PC-3 (cell line): ENCODE data around the gene ANKRD27. TPM values are rescaled to one million over a fixed set of nuclear protein-coding genes. Genes with fewer than 3 reads are reported as not detected.
"Not testable (repeated sequence)": the region's sequence is repeated elsewhere in the genome, so short reads cannot be mapped to it uniquely, and the experiment has no call there.

Source experiments
- ATAC-seq: fragments of 200-7000 bp; cut with Tn5 transposase; 2 replicates; pipeline ENCODE4 v1.9.1; 2020; ENCODE audit warnings: mild to moderate bottlenecking, moderate library complexity
- BruUV-seq: library from RNA; stranded (reverse); fragments of 400-500 nt; replicated peaks from 2 replicates; lab custom pipeline; 2021; lab: Mats Ljungman, UMichigan
- CTCF ChIA-PET: fragments of 300-600 bp; sonication (Branson Sonifier 250); formaldehyde crosslinking; loops from one replicate; lab custom pipeline; 2022; ENCODE audit warnings: antibody characterized with exemption; lab: Charles Lee
- POLR2A ChIA-PET: fragments of 300-600 bp; sonication (Branson Sonifier 250); formaldehyde crosslinking; loops from one replicate; lab custom pipeline; 2022; ENCODE audit warnings: antibody characterized with exemption; ENCODE audit not compliant: unreplicated experiment; lab: Charles Lee
- DNase-seq: peaks from one replicate; pipeline ENCODE4 v3.0.0-alpha.2; 2015
- H2AFZ ChIP-seq: fragments of 300-600 bp; sonication (generic); 2 replicates; pipeline ENCODE4 v1.6.0; 2016; ENCODE audit warnings: antibody characterized with exemption, low read length
- H3F3A ChIP-seq: fragments of 300-600 bp; sonication (generic); one replicate; pipeline ENCODE4 v1.6.0; 2017; ENCODE audit warnings: antibody characterized with exemption, low read length, control low read depth, mild to moderate bottlenecking; ENCODE audit not compliant: unreplicated experiment
- H3K27ac ChIP-seq: fragments of 300-600 bp; sonication (generic); 2 replicates; pipeline ENCODE4 v1.5.1; 2016; ENCODE audit warnings: mild to moderate bottlenecking, low read length
- H3K27me3 ChIP-seq: fragments of 300-600 bp; sonication (generic); 2 replicates; pipeline ENCODE4 v1.6.1; 2016; ENCODE audit warnings: low read length, mixed read lengths
- H3K36me3 ChIP-seq: fragments of 300-600 bp; sonication (generic); 2 replicates; pipeline ENCODE4 v1.6.1; 2016; ENCODE audit warnings: low read depth, mixed run types, low read length, mixed read lengths
- H3K4me1 ChIP-seq: fragments of 300-600 bp; sonication (generic); 2 replicates; pipeline ENCODE4 v1.5.1; 2016; ENCODE audit warnings: low read length; ENCODE audit not compliant: insufficient read depth
- H3K4me2 ChIP-seq: fragments of 300-600 bp; sonication (generic); 2 replicates; pipeline ENCODE4 v1.6.0; 2016; ENCODE audit warnings: low read length
- H3K4me3 ChIP-seq: fragments of 300-600 bp; sonication (generic); 2 replicates; pipeline ENCODE4 v1.5.1; 2016; ENCODE audit warnings: mild to moderate bottlenecking, low read length, mixed read lengths
- H3K79me2 ChIP-seq: fragments of 300-600 bp; sonication (generic); 2 replicates; pipeline ENCODE4 v1.6.1; 2017; ENCODE audit warnings: low read length, mixed read lengths
- H3K9ac ChIP-seq: fragments of 300-600 bp; sonication (generic); 2 replicates; pipeline ENCODE4 v1.6.0; 2016; ENCODE audit warnings: mild to moderate bottlenecking, low read length
- H3K9me2 ChIP-seq: fragments of 300-600 bp; sonication (generic); replicated peaks from 2 replicates; pipeline ENCODE4 v1.6.1; 2016; ENCODE audit warnings: mixed run types, low read length, mixed read lengths
- H3K9me3 ChIP-seq: fragments of 300-600 bp; sonication (generic); 2 replicates; pipeline ENCODE4 v1.6.1; 2016; ENCODE audit warnings: low read length, mixed read lengths
- H4K20me1 ChIP-seq: fragments of 300-600 bp; sonication (generic); 2 replicates; pipeline ENCODE4 v1.6.1; 2016; ENCODE audit warnings: low read length, mixed read lengths
- EZH2 ChIP-seq: fragments of 300-600 bp; sonication (generic); IDR thresholded peaks from one replicate; pipeline ENCODE4 v1.6.1; 2017; ENCODE audit warnings: antibody characterized with exemption, mild to moderate bottlenecking, low read length; ENCODE audit not compliant: unreplicated experiment
- EZH2phosphoT487 ChIP-seq: fragments of 300-600 bp; sonication (generic); IDR thresholded peaks from 2 replicates; pipeline ENCODE4 v1.6.1; 2018; ENCODE audit warnings: mild to moderate bottlenecking, antibody characterized with exemption, low read length, borderline replicate concordance
- intact Hi-C: fragments of 100-400 bp; cut with micrococcal nuclease; formaldehyde crosslinking; loops from 2 replicates; pipeline ENCODE4 v1.9.0; 2023
- total RNA-seq: library from RNA; depleted of rRNA; stranded (reverse); fragments of >200 nt; gene quantifications from 2 replicates; pipeline ENCODE4 v1.2.3, GENCODE V29; 2014
- TF ChIP-seq, protein P1 (sequence below): fragments of 300-600 bp; sonication (generic); conservative IDR thresholded peaks from 2 replicates; pipeline ENCODE4 v1.5.1; 2017; ENCODE audit warnings: antibody characterized with exemption, low read depth, mild to moderate bottlenecking, low read length

The ANKRD27 gene
- total RNA-seq, 1 experiment from 2014 or later: 14.3 TPM

DNA sequence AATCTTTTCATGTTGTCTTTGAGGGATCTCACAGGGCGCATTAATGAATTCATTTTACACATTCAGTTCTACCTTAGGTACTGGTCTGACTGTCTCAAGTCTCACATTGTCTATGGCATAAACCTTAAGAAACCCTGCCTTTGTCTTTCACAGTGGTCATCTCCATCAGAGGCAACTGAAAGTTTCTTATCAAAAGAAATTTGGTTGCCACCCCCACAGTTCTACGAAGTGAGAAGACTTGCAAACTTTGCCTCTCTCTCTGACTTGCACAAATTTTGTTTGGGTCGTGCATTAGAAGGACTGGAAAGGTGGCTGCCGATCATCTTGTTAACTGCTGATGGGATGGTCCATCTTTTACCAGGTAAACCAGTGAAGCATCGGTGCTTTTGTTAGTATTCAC, 34.1 kb upstream of the ANKRD27 start:
- Histone ChIP-seq H3F3A (no peaks in the 10 kb centered on the region), H3K9me3 (no peaks in the 10 kb centered on the region), H3K79me2 (peaks cover 24% of the 10 kb centered on the region), H3K4me3 (no peak overlapping the region), H3K9ac (no peak overlapping the region), H3K9me2 (no peaks in the 10 kb centered on the region), H3K36me3 (peaks cover 3% of the 10 kb centered on the region), H3K27me3 (no peaks in the 10 kb centered on the region), H3K27ac (no peak overlapping the region), H2AFZ (no peak overlapping the region), H3K4me2 (no peak overlapping the region), H3K4me1 (no peaks in the 10 kb centered on the region), H4K20me1 (no peaks in the 10 kb centered on the region)
- DNase-seq (no peak), ATAC-seq (no peak)
- TF ChIP-seq, protein P1, sequence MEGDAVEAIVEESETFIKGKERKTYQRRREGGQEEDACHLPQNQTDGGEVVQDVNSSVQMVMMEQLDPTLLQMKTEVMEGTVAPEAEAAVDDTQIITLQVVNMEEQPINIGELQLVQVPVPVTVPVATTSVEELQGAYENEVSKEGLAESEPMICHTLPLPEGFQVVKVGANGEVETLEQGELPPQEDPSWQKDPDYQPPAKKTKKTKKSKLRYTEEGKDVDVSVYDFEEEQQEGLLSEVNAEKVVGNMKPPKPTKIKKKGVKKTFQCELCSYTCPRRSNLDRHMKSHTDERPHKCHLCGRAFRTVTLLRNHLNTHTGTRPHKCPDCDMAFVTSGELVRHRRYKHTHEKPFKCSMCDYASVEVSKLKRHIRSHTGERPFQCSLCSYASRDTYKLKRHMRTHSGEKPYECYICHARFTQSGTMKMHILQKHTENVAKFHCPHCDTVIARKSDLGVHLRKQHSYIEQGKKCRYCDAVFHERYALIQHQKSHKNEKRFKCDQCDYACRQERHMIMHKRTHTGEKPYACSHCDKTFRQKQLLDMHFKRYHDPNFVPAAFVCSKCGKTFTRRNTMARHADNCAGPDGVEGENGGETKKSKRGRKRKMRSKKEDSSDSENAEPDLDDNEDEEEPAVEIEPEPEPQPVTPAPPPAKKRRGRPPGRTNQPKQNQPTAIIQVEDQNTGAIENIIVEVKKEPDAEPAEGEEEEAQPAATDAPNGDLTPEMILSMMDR: no peak
- TF ChIP-seq EZH2phosphoT487 (no peak), EZH2 (no peak)
- ChIA-PET POLR2A (no interaction called here), CTCF (no interaction called here)
- BruUV-seq: no TSS peak
- intact Hi-C loops: no loop called here

DNA sequence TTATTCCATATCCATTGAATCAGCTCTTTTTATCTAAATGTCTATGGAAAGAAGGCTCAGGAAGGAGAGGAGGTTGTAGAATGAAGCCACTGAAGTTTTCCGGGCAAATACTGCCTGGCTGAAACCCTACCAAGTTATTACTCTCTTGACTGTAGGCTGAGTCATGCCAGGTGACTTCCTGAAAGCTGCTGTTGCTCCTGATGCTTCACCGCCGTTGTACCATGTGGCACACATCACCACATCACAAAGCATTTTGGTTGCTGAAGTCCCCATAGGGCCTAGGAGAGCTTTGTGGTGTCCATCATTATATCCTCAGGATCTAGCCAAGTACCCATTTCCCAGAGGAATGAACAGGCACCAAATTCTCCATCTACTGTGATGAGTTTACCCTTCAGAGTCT, 33.5 kb upstream of the ANKRD27 start:
- H4K20me1 ChIP-seq: no peaks in the 10 kb centered on the region
- intact Hi-C loops: no loop called here

DNA sequence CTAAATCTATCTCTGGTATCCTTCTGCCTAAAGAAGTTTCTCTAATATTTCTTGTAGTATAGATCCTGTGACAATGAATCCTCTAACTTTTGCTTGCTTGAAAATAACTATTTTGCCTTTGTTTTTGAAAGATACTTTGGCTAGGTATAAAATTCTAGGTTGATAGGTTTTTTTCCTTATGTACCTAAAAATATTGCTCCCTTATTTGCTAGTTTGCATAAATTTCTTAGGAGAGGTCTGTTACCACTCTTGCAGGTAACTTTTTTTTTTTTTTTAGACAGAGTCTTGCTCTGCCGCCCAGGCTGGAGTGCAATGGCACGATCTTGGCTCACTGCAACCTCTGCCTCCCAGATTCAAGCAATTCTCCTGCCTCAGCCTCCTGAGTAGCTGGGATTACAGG, 29.0 kb upstream of the ANKRD27 start:
- BruUV-seq, DNase-seq, H3K9me3 ChIP-seq, H3K4me2 ChIP-seq, CTCF ChIA-PET, H3K9ac ChIP-seq, H3F3A ChIP-seq, H2AFZ ChIP-seq, intact Hi-C loops, H4K20me1 ChIP-seq, H3K4me1 ChIP-seq, H3K27me3 ChIP-seq, POLR2A ChIA-PET, H3K9me2 ChIP-seq, ATAC-seq, H3K4me3 ChIP-seq, H3K27ac ChIP-seq: not testable (repeated sequence)
- Histone ChIP-seq H3K36me3 (peaks cover 15% of the 10 kb centered on the region), H3K79me2 (peaks cover 62% of the 10 kb centered on the region)

More for the DNA sequence above, 33.5 kb upstream of the ANKRD27 start:
- Histone ChIP-seq H3K9me2 (no peaks in the 10 kb centered on the region), H3K27me3 (no peaks in the 10 kb centered on the region), H3K79me2 (peaks cover 28% of the 10 kb centered on the region), H3K9ac (no peak overlapping the region), H2AFZ (no peak overlapping the region), H3K27ac (no peak overlapping the region), H3K9me3 (no peaks in the 10 kb centered on the region), H3K4me3 (no peak overlapping the region), H3K4me1 (no peaks in the 10 kb centered on the region), H3F3A (no peaks in the 10 kb centered on the region), H3K4me2 (no peak overlapping the region), H3K36me3 (peaks cover 7% of the 10 kb centered on the region)
- DNase-seq (peak; percentile 26), ATAC-seq (peak; percentile 42; the same call in 1 of the 2 replicates)
- no TSS peak for BruUV-seq
- no peak for TF ChIP-seq EZH2
- TF ChIP-seq EZH2phosphoT487: no peak
- TF ChIP-seq, protein P1: no peak
- POLR2A ChIA-PET: no interaction called here
- CTCF ChIA-PET: no interaction called here
